Neural progenitor cell (in vitro differentiated cells): ENCODE data around the gene C2CD3. TPM values are rescaled to one million over a fixed set of nuclear protein-coding genes. Genes with fewer than 3 reads are reported as not detected.

ENCODE experiments used
- DNase-seq: peaks from one replicate; pipeline ENCODE4 v3.0.0-alpha.2; 2016; ENCODE audit warnings: low spot score
- H2AFZ ChIP-seq: fragments of 200-600 bp; sonication (generic); replicated peaks from 2 replicates; pipeline ENCODE4 v1.6.1; 2016; ENCODE audit warnings: antibody characterized with exemption
- H3F3A ChIP-seq: fragments of 200-600 bp; sonication (generic); 2 replicates; pipeline ENCODE4 v1.6.1; 2016; ENCODE audit warnings: antibody characterized with exemption, low read depth
- H3K27ac ChIP-seq: fragments of 200-600 bp; sonication (generic); 2 replicates; pipeline ENCODE4 v1.5.1; 2016; ENCODE audit warnings: mild to moderate bottlenecking
- H3K27me3 ChIP-seq: fragments of 200-600 bp; sonication (generic); 2 replicates; pipeline ENCODE4 v1.6.1; 2016; ENCODE audit warnings: mild to moderate bottlenecking, moderate library complexity
- H3K36me3 ChIP-seq: fragments of 200-600 bp; sonication (generic); 2 replicates; pipeline ENCODE4 v1.5.1; 2016
- H3K4me1 ChIP-seq: fragments of 200-600 bp; sonication (generic); 2 replicates; pipeline ENCODE4 v1.6.1; 2016; ENCODE audit warnings: mixed run types
- H3K4me2 ChIP-seq: fragments of 200-600 bp; sonication (generic); 2 replicates; pipeline ENCODE4 v1.6.1; 2016
- H3K4me3 ChIP-seq: fragments of 200-600 bp; sonication (generic); 2 replicates; pipeline ENCODE4 v1.5.1; 2016
- H3K79me2 ChIP-seq: fragments of 200-600 bp; sonication (generic); 2 replicates; pipeline ENCODE4 v1.6.1; 2016; ENCODE audit warnings: low read depth
- H3K9ac ChIP-seq: fragments of 200-600 bp; sonication (generic); 2 replicates; pipeline ENCODE4 v1.6.1; 2016
- H3K9me3 ChIP-seq: fragments of 200-600 bp; sonication (generic); 2 replicates; pipeline ENCODE4 v1.5.1; 2016; ENCODE audit warnings: low read depth
- H4K20me1 ChIP-seq: fragments of 200-600 bp; sonication (generic); 2 replicates; pipeline ENCODE4 v1.6.1; 2016; ENCODE audit warnings: low read depth
- H3K27ac Mint-ChIP-seq: 3 replicates; pipeline ENCODE4 v1.8.0; 2021; ENCODE audit warnings: mixed read lengths
- H3K27me3 Mint-ChIP-seq: 2 replicates; pipeline ENCODE4 v1.8.0; 2022; ENCODE audit warnings: low read depth, mild to moderate bottlenecking, inconsistent platforms, moderate library complexity, mixed read lengths; ENCODE audit not compliant: insufficient read depth
- H3K36me3 Mint-ChIP-seq: 3 replicates; pipeline ENCODE4 v1.8.0; 2021; ENCODE audit warnings: mixed read lengths
- H3K4me1 Mint-ChIP-seq: 3 replicates; pipeline ENCODE4 v1.8.0; 2021; ENCODE audit warnings: mixed read lengths
- H3K4me3 Mint-ChIP-seq: 3 replicates; pipeline ENCODE4 v1.8.0; 2021; ENCODE audit warnings: mild to moderate bottlenecking, moderate library complexity, mixed read lengths
- H3K9me3 Mint-ChIP-seq: 3 replicates; pipeline ENCODE4 v1.8.0; 2020; ENCODE audit warnings: mixed read lengths
- CTCF ChIP-seq: fragments of 200-600 bp; sonication (generic); IDR thresholded peaks from 2 replicates; pipeline ENCODE4 v1.5.1; 2017; ENCODE audit warnings: antibody characterized with exemption, mild to moderate bottlenecking
- EZH2 ChIP-seq: fragments of 200-600 bp; sonication (generic); IDR thresholded peaks from 2 replicates; pipeline ENCODE4 v1.6.1; 2017; ENCODE audit warnings: antibody characterized with exemption, mild to moderate bottlenecking, moderate library complexity
- EZH2phosphoT487 ChIP-seq: fragments of 200-600 bp; sonication (generic); IDR thresholded peaks from 2 replicates; pipeline ENCODE4 v1.6.1; 2017; ENCODE audit warnings: antibody characterized with exemption
- total RNA-seq: library from RNA; depleted of rRNA; stranded (reverse); fragments of >200 nt; gene quantifications from 2 replicates; pipeline ENCODE4 v1.2.3, GENCODE V29; 2015; ENCODE audit warnings: low replicate concordance

The C2CD3 gene
- total RNA-seq, 1 donor from 2014 or later: 19.6 TPM

GRCh38 chr11:74030723-74031676 is 139.8 kb downstream of the C2CD3 start:
- Histone ChIP-seq H3K4me1 (no peaks in the 10 kb centered on the region), H3K9ac (no peak overlapping the region), H3K9me3 (no peaks in the 10 kb centered on the region), H3K79me2 (no peaks in the 10 kb centered on the region), H3K27me3 (no peaks in the 10 kb centered on the region), H4K20me1 (no peaks in the 10 kb centered on the region), H3K4me3 (no peak overlapping the region), H3K27ac (no peak overlapping the region), H3K4me2 (no peak overlapping the region), H2AFZ (no peak overlapping the region), H3F3A (no peaks in the 10 kb centered on the region), H3K36me3 (no peaks in the 10 kb centered on the region)
- Mint-ChIP-seq H3K9me3 (no peaks in the 10 kb centered on the region), H3K4me1 (no peaks in the 10 kb centered on the region), H3K36me3 (peaks cover 19% of the 10 kb centered on the region), H3K27me3 (no peaks in the 10 kb centered on the region), H3K4me3 (no peak overlapping the region), H3K27ac (no peak overlapping the region)
- TF ChIP-seq EZH2phosphoT487 (no peak), EZH2 (no peak), CTCF (no peak)
- DNase-seq: no peak

GRCh38 chr11:74025467-74026166 is 145.2 kb downstream of the C2CD3 start:
- H3K4me1 Mint-ChIP-seq: no peaks in the 10 kb centered on the region
- H3K27me3 Mint-ChIP-seq: no peaks in the 10 kb centered on the region
- no peak overlapping the region for H3K4me3 Mint-ChIP-seq
- Histone ChIP-seq H3K27me3 (no peaks in the 10 kb centered on the region), H3K4me1 (no peaks in the 10 kb centered on the region), H3K79me2 (no peaks in the 10 kb centered on the region), H2AFZ (no peak overlapping the region), H3K27ac (no peak overlapping the region), H3F3A (no peaks in the 10 kb centered on the region), H3K9ac (no peak overlapping the region), H4K20me1 (no peaks in the 10 kb centered on the region), H3K9me3 (no peaks in the 10 kb centered on the region), H3K4me3 (no peak overlapping the region), H3K36me3 (no peaks in the 10 kb centered on the region), H3K4me2 (no peak overlapping the region)
- peaks cover 13% of the 10 kb centered on the region for H3K36me3 Mint-ChIP-seq
- no peak for DNase-seq
- TF ChIP-seq CTCF: no peak
- no peak for TF ChIP-seq EZH2phosphoT487
- no peak for TF ChIP-seq EZH2
- no peaks in the 10 kb centered on the region for H3K9me3 Mint-ChIP-seq
- H3K27ac Mint-ChIP-seq: no peak overlapping the region

- no peak for DNase-seq
- H3K4me1 Mint-ChIP-seq: no peaks in the 10 kb centered on the region
- Histone ChIP-seq H3K79me2 (no peaks in the 10 kb centered on the region), H4K20me1 (no peaks in the 10 kb centered on the region), H2AFZ (no peak overlapping the region), H3F3A (no peaks in the 10 kb centered on the region), H3K9ac (no peak overlapping the region), H3K4me1 (no peaks in the 10 kb centered on the region), H3K4me2 (no peak overlapping the region), H3K27ac (no peak overlapping the region), H3K4me3 (no peak overlapping the region), H3K9me3 (no peaks in the 10 kb centered on the region), H3K36me3 (no peaks in the 10 kb centered on the region), H3K27me3 (no peaks in the 10 kb centered on the region)
- H3K27ac Mint-ChIP-seq: no peak overlapping the region
- no peak overlapping the region for H3K4me3 Mint-ChIP-seq
- H3K36me3 Mint-ChIP-seq: peaks cover 11% of the 10 kb centered on the region
- TF ChIP-seq CTCF: no peak
- no peak for TF ChIP-seq EZH2
- TF ChIP-seq EZH2phosphoT487: no peak
- H3K27me3 Mint-ChIP-seq: peaks cover under 1% of the 10 kb centered on the region
- no peaks in the 10 kb centered on the region for H3K9me3 Mint-ChIP-seq
These were observed 146.4 kb downstream of the C2CD3 start for GRCh38 chr11:74024261-74025029.
